Parathyroid adenoma (tissue), 2 donors: ENCODE measurements around the gene UBR3.
A peak's percentile ranks its signal among the peaks of the same experiment; 100 is the strongest.

Source experiments
- H2AFZ ChIP-seq: fragments of 300-600 bp; sonication (generic); one replicate; pipeline ENCODE4 v1.7.0; 2017; ENCODE audit warnings: antibody characterized with exemption, mild to moderate bottlenecking
- H3K27ac ChIP-seq: fragments of 300-600 bp; sonication (generic); one replicate; pipeline ENCODE4 v1.7.0; 2017
- H3K27me3 ChIP-seq: fragments of 300-600 bp; sonication (generic); one replicate; pipeline ENCODE4 v1.7.0; 2017; ENCODE audit warnings: low read length; ENCODE audit not compliant: control insufficient read depth, insufficient read depth
- H3K36me3 ChIP-seq: fragments of 300-600 bp; sonication (generic); one replicate; pipeline ENCODE4 v1.7.0; 2017; ENCODE audit warnings: low read length; ENCODE audit not compliant: control insufficient read depth, insufficient read depth
- H3K4me1 ChIP-seq: fragments of 300-600 bp; sonication (generic); one replicate; pipeline ENCODE4 v1.7.0; 2017; ENCODE audit warnings: control low read depth
- H3K4me2 ChIP-seq: fragments of 300-600 bp; sonication (generic); one replicate; pipeline ENCODE4 v1.7.0; 2017; ENCODE audit warnings: low read length
- H3K4me3 ChIP-seq: fragments of 300-600 bp; sonication (generic); one replicate; pipeline ENCODE4 v1.7.0; 2017; ENCODE audit warnings: low read depth, low read length
- H3K79me2 ChIP-seq: fragments of 300-600 bp; sonication (generic); one replicate; pipeline ENCODE4 v1.7.0; 2017; ENCODE audit warnings: control low read depth
- H3K9ac ChIP-seq: fragments of 300-600 bp; sonication (generic); one replicate; pipeline ENCODE4 v1.7.0; 2017; ENCODE audit warnings: mild to moderate bottlenecking
- H3K9me3 ChIP-seq: fragments of 300-600 bp; sonication (generic); one replicate; pipeline ENCODE4 v1.7.0; 2017; ENCODE audit warnings: low read length; ENCODE audit not compliant: control insufficient read depth
- CTCF ChIP-seq: fragments of 300-600 bp; sonication (generic); IDR thresholded peaks from one replicate; pipeline ENCODE4 v1.7.0; 2017; ENCODE audit warnings: antibody characterized with exemption, mild to moderate bottlenecking
- donor health status: primary hyperparathyroidism.

Gene UBR3

GRCh38 chr2:169790581-169790980 is 36.7 kb upstream of the UBR3 start:
- Histone ChIP-seq H3K36me3 (no peaks in the 10 kb centered on the region), H3K9me3 (no peaks in the 10 kb centered on the region), H3K4me1 (no peaks in the 10 kb centered on the region), H3K4me2 (no peak overlapping the region), H2AFZ (no peak overlapping the region), H3K9ac (no peak overlapping the region), H3K27ac (no peak overlapping the region), H3K79me2 (no peaks in the 10 kb centered on the region), H3K4me3 (no peak overlapping the region), H3K27me3 (no peaks in the 10 kb centered on the region)
- TF ChIP-seq CTCF = no peak

DNA sequence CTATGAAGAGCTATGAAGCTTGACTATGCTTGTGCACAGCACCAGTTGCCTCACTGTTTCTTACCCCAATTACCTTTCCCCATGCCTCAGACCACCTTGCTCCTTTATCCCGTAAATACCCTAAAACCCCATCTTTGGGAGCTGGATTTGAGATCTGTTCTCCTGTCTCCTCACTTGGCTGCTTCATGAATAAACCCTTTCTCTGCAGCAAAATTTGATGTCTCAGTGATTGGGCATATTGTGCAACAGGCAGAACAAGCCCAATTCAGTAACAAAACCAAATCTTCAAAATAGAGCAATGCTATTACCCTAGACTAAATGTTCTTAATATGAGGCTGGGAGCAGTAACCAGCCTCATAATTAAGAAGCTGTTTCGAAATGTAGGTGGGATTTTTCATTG is 32.1 kb upstream of the UBR3 start:
- Histone ChIP-seq H3K4me2 (no peak overlapping the region), H3K9ac (no peak overlapping the region), H3K27me3 (no peaks in the 10 kb centered on the region), H3K36me3 (no peaks in the 10 kb centered on the region), H3K27ac (no peak overlapping the region), H3K4me3 (no peak overlapping the region), H3K9me3 (no peaks in the 10 kb centered on the region), H3K4me1 (peaks cover 3% of the 10 kb centered on the region), H3K79me2 (peaks cover 6% of the 10 kb centered on the region), H2AFZ (no peak overlapping the region)
- no peak for TF ChIP-seq CTCF

GRCh38 chr2:169796441-169796840 is 30.8 kb upstream of the UBR3 start:
- H3K79me2 ChIP-seq = peaks cover 6% of the 10 kb centered on the region

DNA sequence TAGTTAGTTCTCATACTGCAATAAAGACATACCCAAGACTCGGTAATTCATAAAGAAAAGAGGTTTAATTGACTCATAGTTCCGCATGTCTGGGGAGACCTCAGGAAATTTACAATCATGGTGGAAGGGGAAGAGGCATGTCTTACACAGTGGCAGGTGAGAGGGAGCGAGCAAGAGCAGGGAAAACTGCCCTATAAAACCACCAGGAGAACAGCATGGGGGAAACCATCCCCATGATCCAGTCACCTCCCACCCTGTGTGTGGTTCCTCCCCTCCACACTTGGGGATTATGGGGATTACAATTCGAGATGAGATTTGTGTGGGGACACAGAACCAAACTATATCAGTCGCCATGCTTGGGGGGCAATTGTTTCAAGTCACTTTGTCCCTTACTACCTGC is 29.7 kb upstream of the UBR3 start:
- Histone ChIP-seq H3K9ac (no peak overlapping the region), H3K36me3 (no peaks in the 10 kb centered on the region), H3K27me3 (no peaks in the 10 kb centered on the region), H3K9me3 (no peaks in the 10 kb centered on the region), H3K27ac (no peak overlapping the region), H3K4me1 (peaks cover 3% of the 10 kb centered on the region), H3K4me2 (no peak overlapping the region), H3K79me2 (peaks cover 6% of the 10 kb centered on the region), H3K4me3 (no peak overlapping the region), H2AFZ (no peak overlapping the region)
- no peak for TF ChIP-seq CTCF

More at GRCh38 chr2:169796441-169796840, 30.8 kb upstream of the UBR3 start:
- no peak for TF ChIP-seq CTCF
- no peaks in the 10 kb centered on the region for H3K27me3 ChIP-seq
- H3K9me3 ChIP-seq = no peaks in the 10 kb centered on the region
- H3K27ac ChIP-seq = no peak overlapping the region
- H3K4me3 ChIP-seq = no peak overlapping the region
- no peak overlapping the region for H3K9ac ChIP-seq
- no peaks in the 10 kb centered on the region for H3K36me3 ChIP-seq
- peaks cover 3% of the 10 kb centered on the region for H3K4me1 ChIP-seq
- no peak overlapping the region for H2AFZ ChIP-seq
- no peak overlapping the region for H3K4me2 ChIP-seq

- H3K9me3 ChIP-seq = no peaks in the 10 kb centered on the region
- H3K4me2 ChIP-seq = peak overlapping the region; percentile 85
- peaks cover 3% of the 10 kb centered on the region for H3K4me1 ChIP-seq
- H3K27ac ChIP-seq = peak overlapping the region; percentile 68
- H2AFZ ChIP-seq = peak overlapping the region; percentile 82
- H3K27me3 ChIP-seq = no peaks in the 10 kb centered on the region
- no peak overlapping the region for H3K9ac ChIP-seq
- no peaks in the 10 kb centered on the region for H3K36me3 ChIP-seq
- peaks cover 6% of the 10 kb centered on the region for H3K79me2 ChIP-seq
- TF ChIP-seq CTCF = no peak
- peak overlapping the region; percentile 89 for H3K4me3 ChIP-seq
Measured at GRCh38 chr2:169798397-169798717, 28.9 kb upstream of the UBR3 start.
